Liver (tissue), 9 donors: ENCODE results near the gene SEC22A. TPM values are rescaled to one million over a fixed set of nuclear protein-coding genes. Genes with fewer than 3 reads are reported as not detected.
A peak's percentile ranks its signal among the peaks of the same experiment; 100 is the strongest.

ENCODE experiments used
- DNase-seq: peaks from one replicate; pipeline ENCODE4 v3.0.0-alpha.2; 2017; ENCODE audit warnings: low spot score
- H3K27ac ChIP-seq, 2 donors: one replicate each; pipeline ENCODE4 v1.7.0; 2013; ENCODE audit warnings: inconsistent platforms in 2 of 2, low read length in 2 of 2, control low read depth in 1 of 2, low read depth in 1 of 2, mild to moderate bottlenecking in 1 of 2
- H3K27me3 ChIP-seq, 4 donors: one replicate each; pipeline versions ENCODE4 v1.6.1 to v1.7.0; 2013; ENCODE audit warnings: low read length in 3 of 4, inconsistent platforms in 1 of 4, mild to moderate bottlenecking in 1 of 4, moderate library complexity in 1 of 4; ENCODE audit not compliant: control insufficient read depth in 4 of 4, insufficient read depth in 4 of 4
- H3K36me3 ChIP-seq, 4 donors: one replicate each; pipeline versions ENCODE4 v1.6.1 to v1.7.0; 2013; ENCODE audit warnings: low read length in 3 of 4, mild to moderate bottlenecking in 3 of 4, low read depth in 1 of 4, moderate library complexity in 1 of 4; ENCODE audit not compliant: control insufficient read depth in 4 of 4, insufficient read depth in 3 of 4
- H3K4me1 ChIP-seq, 4 donors: one replicate each; pipeline versions ENCODE4 v1.6.1 to v1.7.0; 2013; ENCODE audit warnings: low read length in 3 of 4, mild to moderate bottlenecking in 3 of 4, moderate library complexity in 1 of 4; ENCODE audit not compliant: control insufficient read depth in 4 of 4, insufficient read depth in 4 of 4
- H3K4me3 ChIP-seq, 3 donors: one replicate each; pipeline versions ENCODE4 v1.6.1 to v1.7.0; 2013; ENCODE audit warnings: low read length in 3 of 3, control low read depth in 1 of 3, low read depth in 1 of 3, mild to moderate bottlenecking in 1 of 3
- H3K9ac ChIP-seq, 2 donors: one replicate each; pipeline ENCODE4 v1.7.0; 2013; ENCODE audit warnings: low read length in 2 of 2, mild to moderate bottlenecking in 2 of 2, moderate library complexity in 2 of 2, control low read depth in 1 of 2, low read depth in 1 of 2
- H3K9me3 ChIP-seq, 4 donors: one replicate each; pipeline versions ENCODE4 v1.6.1 to v1.7.0; 2013; ENCODE audit warnings: low read length in 3 of 4; ENCODE audit not compliant: control insufficient read depth in 4 of 4
- ATF3 ChIP-seq: IDR thresholded peaks from 2 replicates; pipeline ENCODE4 v1.6.1; 2016; ENCODE audit warnings: antibody characterized with exemption
- CTCF ChIP-seq: fragments of 150-350 bp; IDR thresholded peaks from 2 replicates; pipeline ENCODE4 v1.5.1; 2017; ENCODE audit warnings: improper control_type of control experiment, low read depth, low read length; ENCODE audit not compliant: missing input control
- EGR1 ChIP-seq, 2 donors: IDR thresholded peaks; 2 replicates each; pipeline ENCODE4 v1.6.1; 2016 to 2018; ENCODE audit warnings: antibody characterized with exemption in 2 of 2, low read depth in 2 of 2
- FOXA1 ChIP-seq: IDR thresholded peaks from 2 replicates; pipeline ENCODE4 v1.6.1; 2016; ENCODE audit warnings: antibody characterized with exemption
- FOXA2 ChIP-seq: IDR thresholded peaks from 2 replicates; pipeline ENCODE4 v1.6.1; 2016; ENCODE audit warnings: antibody characterized with exemption
- GABPA ChIP-seq, 2 donors: IDR thresholded peaks in 1 of 2; conservative IDR thresholded peaks in 1 of 2; 2 replicates each; pipeline ENCODE4 v1.6.1; 2016; ENCODE audit warnings: antibody characterized with exemption in 2 of 2, mild to moderate bottlenecking in 1 of 2, moderate library complexity in 1 of 2
- HNF4G ChIP-seq: IDR thresholded peaks from 2 replicates; pipeline ENCODE4 v1.6.1; 2016; ENCODE audit warnings: antibody characterized with exemption
- JUND ChIP-seq, 2 donors: IDR thresholded peaks; 2 replicates each; pipeline ENCODE4 v1.6.1; 2016; ENCODE audit warnings: antibody characterized with exemption in 2 of 2
- MAX ChIP-seq: IDR thresholded peaks from 2 replicates; pipeline ENCODE4 v1.6.1; 2016; ENCODE audit warnings: antibody characterized with exemption
- NR2F2 ChIP-seq: IDR thresholded peaks from 2 replicates; pipeline ENCODE4 v1.6.1; 2016; ENCODE audit warnings: antibody characterized with exemption
- RAD21 ChIP-seq, 2 donors: IDR thresholded peaks; 2 replicates each; pipeline ENCODE4 v1.6.1; 2016; ENCODE audit warnings: antibody characterized with exemption in 2 of 2, mild to moderate bottlenecking in 2 of 2
- RXRA ChIP-seq, 2 donors: IDR thresholded peaks; 2 replicates each; pipeline ENCODE4 v1.6.1; 2017 to 2018; ENCODE audit warnings: antibody characterized with exemption in 2 of 2, mild to moderate bottlenecking in 1 of 2
- SP1 ChIP-seq: IDR thresholded peaks from 2 replicates; pipeline ENCODE4 v1.6.1; 2018; ENCODE audit warnings: antibody characterized with exemption, mild to moderate bottlenecking
- TAF1 ChIP-seq: conservative IDR thresholded peaks from 2 replicates; pipeline ENCODE4 v1.6.1; 2016; ENCODE audit warnings: antibody characterized with exemption, mild to moderate bottlenecking
- ZBTB33 ChIP-seq: IDR thresholded peaks from 2 replicates; pipeline ENCODE4 v1.6.1; 2016; ENCODE audit warnings: antibody characterized with exemption
- WGBS: extraction: QIAGEN DNeasy Blood & Tissue Kit; methylation state at CpG from one replicate; pipeline ENCODE4 v1.1.7; 2013; 5-methylcytosine and 5-hydroxymethylcytosine counted together
- polyA plus RNA-seq, 2 donors: library from polyadenylated mRNA; stranded (reverse) in 1 of 2; unstranded in 1 of 2; fragments of 200-250 nt in 1 of 2; fragments of >200 nt in 1 of 2; fragmentation: Nextera tagmentation in 1 of 2; extraction: Ambion mirVana in 1 of 2; gene quantifications; one replicate each; pipeline versions ENCODE4 v1.2.1 to v1.2.3, GENCODE V29; 2013 to 2015
- total RNA-seq, 2 donors: library from RNA; depleted of rRNA; stranded (reverse); fragments of >200 nt; gene quantifications; one replicate each; pipeline ENCODE4 v1.2.3, GENCODE V29; 2014
- donor health status: healthy.
- donor health status: healthy.
- donor health status: healthy.
- donor health status: healthy.
- donor health status: healthy.

Gene SEC22A
- total and polyA plus RNA-seq, 4 donors: 9.7 to 21.7 (median 16.1) TPM

GRCh38 chr3:123156276-123156995, 45.3 kb upstream of the SEC22A start:
- peaks cover 14 to 50% (median 30%) of the 10 kb centered on the region in 4 donors for H3K36me3 ChIP-seq
- no peaks in the 10 kb centered on the region for H3K27me3 ChIP-seq
- no peak overlapping the region for H3K4me3 ChIP-seq
- H3K9ac ChIP-seq: no peak overlapping the region
- TF ChIP-seq RAD21 (IDR thresholded peaks at IDR 0.05) (no peak), HNF4G (no peak), SP1 (no peak), GABPA (IDR thresholded peaks at IDR 0.05 in 1 of 2, conservative IDR thresholded peaks at IDR 0.05 in 1 of 2) (no peak), TAF1 (no peak)
- peak; percentile 31 for DNase-seq
- 84% methylated on average over 15 of the region's 15 CpGs for WGBS
- H3K4me1 ChIP-seq: peaks cover 21 to 60% (median 50%) of the 10 kb centered on the region in 4 donors
- no peaks in the 10 kb centered on the region for H3K9me3 ChIP-seq
- H3K27ac ChIP-seq: peak overlapping the region; percentile 39 to 70

- H3K36me3 ChIP-seq: peaks cover 17 to 54% (median 34%) of the 10 kb centered on the region in 4 donors
- H3K4me1 ChIP-seq: peaks cover 21 to 60% (median 50%) of the 10 kb centered on the region in 4 donors
- no peak overlapping the region for H3K4me3 ChIP-seq
- 36% methylated on average over 2 of the region's 2 CpGs for WGBS
- no peak for DNase-seq
- peak overlapping the region; percentile 39 to 70 for H3K27ac ChIP-seq
- no peaks in the 10 kb centered on the region for H3K9me3 ChIP-seq
- TF ChIP-seq FOXA1 (no peak), GABPA (IDR thresholded peaks at IDR 0.05 in 1 of 2, conservative IDR thresholded peaks at IDR 0.05 in 1 of 2) (no peak), NR2F2 (no peak), JUND (IDR thresholded peaks at IDR 0.05) (no peak), TAF1 (no peak), ATF3 (no peak), FOXA2 (no peak), CTCF (no peak), RXRA (IDR thresholded peaks at IDR 0.05) (no peak)
- no peaks in the 10 kb centered on the region for H3K27me3 ChIP-seq
- H3K9ac ChIP-seq: no peak overlapping the region
Observed at GRCh38 chr3:123157209-123157597, 44.5 kb upstream of the SEC22A start.

- no peak overlapping the region for H3K4me3 ChIP-seq
- no peak overlapping the region for H3K9ac ChIP-seq
- DNase-seq: peak; percentile 33
- peak overlapping the region; percentile 39 to 70 for H3K27ac ChIP-seq
- WGBS: 38% methylated on average over 4 of the region's 4 CpGs
- H3K9me3 ChIP-seq: no peaks in the 10 kb centered on the region
- no peaks in the 10 kb centered on the region for H3K27me3 ChIP-seq
- peaks cover 16 to 59% (median 35%) of the 10 kb centered on the region in 4 donors for H3K36me3 ChIP-seq
- peaks cover 21 to 57% (median 49%) of the 10 kb centered on the region in 4 donors for H3K4me1 ChIP-seq
- TF ChIP-seq EGR1 (IDR thresholded peaks at IDR 0.05; ENCODE audit: low read depth in 2 of 2) (peak in 1 of 2 donors; percentile 54), CTCF (no peak), FOXA2 (peak; percentile 69), GABPA (IDR thresholded peaks at IDR 0.05 in 1 of 2, conservative IDR thresholded peaks at IDR 0.05 in 1 of 2) (no peak), TAF1 (no peak), NR2F2 (no peak), ATF3 (no peak), RAD21 (IDR thresholded peaks at IDR 0.05) (peak in 1 of 2 donors; percentile 43), HNF4G (no peak), ZBTB33 (no peak), RXRA (IDR thresholded peaks at IDR 0.05) (peak; percentile 54 to 75), JUND (IDR thresholded peaks at IDR 0.05) (peak in 1 of 2 donors; percentile 25), MAX (no peak)
Observed at GRCh38 chr3:123157598-123158287, 44.0 kb upstream of the SEC22A start.
